ENCODE results near the gene STRIT1.

GRCh38 chr3:155309581-155309980 lies 16.1 kb upstream of the STRIT1 start:
- TF ChIP-seq POLR2A (IDR thresholded peaks at IDR 0.05; ENCODE audit: low read length), result no peak
- no peak for TF ChIP-seq GATA1 (IDR thresholded peaks at IDR 0.05; ENCODE audit: low read depth, low read length)

Data from erythroblast (primary cell).